ENCODE measurements around the gene FOXA3.

Gene FOXA3

DNA sequence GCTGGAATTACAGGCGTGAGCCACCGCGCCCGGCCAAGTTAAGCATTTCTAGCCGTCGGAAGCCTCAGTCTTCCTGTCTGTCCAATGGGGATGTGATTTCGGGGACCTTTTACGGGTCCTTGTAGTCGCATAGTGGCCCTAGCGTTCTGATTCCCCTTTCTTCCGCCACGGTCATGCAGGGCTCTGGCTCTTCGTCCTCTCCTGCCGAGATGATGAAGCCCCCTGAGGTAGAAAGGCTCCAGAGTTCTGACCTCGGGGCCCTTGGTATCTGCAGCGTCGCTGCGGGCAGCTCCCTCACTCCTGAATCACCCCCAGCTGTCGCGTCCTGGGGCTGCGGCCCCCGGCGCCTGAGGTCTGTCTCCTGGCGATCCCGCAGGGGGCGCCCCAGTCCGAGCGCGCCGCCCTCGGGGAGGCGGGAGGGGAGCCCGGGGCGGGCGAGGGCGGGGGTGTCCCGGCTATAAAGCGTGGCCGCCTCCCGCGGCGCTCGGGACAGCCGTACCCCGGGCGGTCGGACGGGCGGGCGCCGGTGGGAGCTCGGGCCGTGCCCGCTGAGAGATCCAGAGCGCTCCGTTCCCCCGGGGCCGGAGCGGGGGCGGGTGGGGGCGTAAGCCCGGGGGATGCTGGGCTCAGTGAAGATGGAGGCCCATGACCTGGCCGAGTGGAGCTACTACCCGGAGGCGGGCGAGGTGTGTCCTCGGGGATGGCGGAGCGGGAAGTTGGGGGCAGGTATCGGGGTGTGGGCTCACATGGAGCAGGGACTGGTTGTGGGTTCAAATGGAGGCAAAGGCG is at the start of gene FOXA3:
TSS of gene FOXA3 (plus strand) at position 487 of the 789 bp plus-strand sequence. CDS start at position 618, 131 bp downstream.
- peak; percentile 23 for DNase-seq (ENCODE audit: low spot score)

DNA sequence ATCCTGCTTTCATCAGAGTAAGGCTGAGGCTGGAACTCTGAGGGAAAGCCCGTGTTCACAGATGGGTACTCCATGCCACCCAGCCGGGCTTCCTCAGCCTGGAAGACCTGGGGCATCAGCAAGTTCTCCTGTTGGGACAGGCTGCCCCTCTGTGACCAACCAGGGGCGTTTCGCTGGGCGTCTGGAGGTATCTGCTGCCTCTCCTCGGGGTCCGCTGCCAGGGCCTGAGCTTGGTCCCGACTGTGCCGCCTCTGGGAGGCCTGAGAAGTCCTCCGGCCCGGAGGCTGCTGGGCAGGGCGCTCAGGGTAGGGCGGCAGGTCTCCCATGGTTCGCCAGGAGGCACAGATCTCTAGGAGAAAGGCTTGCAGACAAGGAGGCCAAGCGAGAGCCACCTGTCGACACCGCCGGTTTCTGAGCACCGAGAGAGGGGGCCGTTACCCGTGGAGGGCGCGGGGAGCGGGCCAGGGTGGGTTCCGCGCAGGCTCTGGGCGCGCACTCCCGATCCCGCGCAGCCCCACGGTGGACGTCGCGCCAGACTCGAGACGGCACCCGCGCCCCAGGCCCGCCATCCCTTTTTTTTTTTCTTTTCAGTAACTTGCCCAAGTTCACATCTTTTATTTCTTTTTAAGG is 49.2 kb upstream of the FOXA3 start, which contains the start of gene RSPH6A:
TSS of gene RSPH6A (minus strand) at position 458 of the 630 bp plus-strand sequence. CDS start at position 326, 132 bp downstream.
- DNase-seq (ENCODE audit: low spot score): no peak

DNA sequence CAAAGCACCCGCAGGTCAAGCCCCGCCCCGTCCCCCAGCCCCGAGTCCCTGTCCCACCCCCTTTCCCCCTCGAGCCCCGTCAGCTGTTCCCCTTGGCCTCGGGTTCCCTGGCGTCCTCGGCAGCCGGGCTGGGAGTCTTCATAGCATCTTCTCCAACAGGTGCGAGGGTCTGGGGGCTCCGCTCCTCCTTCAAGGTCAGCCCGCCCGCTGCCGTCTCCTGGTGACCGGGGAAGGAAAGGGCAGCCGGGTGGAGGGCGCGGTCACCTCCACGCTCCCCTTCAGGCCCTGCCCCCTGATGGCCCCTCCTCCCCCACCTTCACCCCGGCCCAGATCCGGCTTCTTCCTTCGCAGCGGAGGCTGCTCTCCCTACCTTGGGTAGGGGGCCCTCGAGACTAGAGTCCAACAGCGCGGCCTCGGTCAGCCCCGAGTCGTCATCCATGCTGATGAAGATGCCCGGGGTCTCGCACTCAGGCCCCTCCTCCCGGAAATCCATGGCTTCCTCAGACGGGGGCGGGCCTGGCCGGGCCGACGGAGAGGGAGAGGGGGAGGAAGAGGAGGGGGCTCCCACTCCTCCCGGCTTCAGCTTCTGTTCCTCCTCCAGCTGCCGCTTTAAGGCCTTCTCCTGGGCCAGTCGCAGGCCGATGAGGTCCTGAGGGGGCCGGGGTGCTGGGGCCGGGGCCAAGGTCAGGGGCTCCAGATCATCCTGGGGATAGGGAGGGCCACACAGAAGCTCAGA is 48.5 kb upstream of the FOXA3 start:
- DNase-seq (ENCODE audit: low spot score): no peak

DNA sequence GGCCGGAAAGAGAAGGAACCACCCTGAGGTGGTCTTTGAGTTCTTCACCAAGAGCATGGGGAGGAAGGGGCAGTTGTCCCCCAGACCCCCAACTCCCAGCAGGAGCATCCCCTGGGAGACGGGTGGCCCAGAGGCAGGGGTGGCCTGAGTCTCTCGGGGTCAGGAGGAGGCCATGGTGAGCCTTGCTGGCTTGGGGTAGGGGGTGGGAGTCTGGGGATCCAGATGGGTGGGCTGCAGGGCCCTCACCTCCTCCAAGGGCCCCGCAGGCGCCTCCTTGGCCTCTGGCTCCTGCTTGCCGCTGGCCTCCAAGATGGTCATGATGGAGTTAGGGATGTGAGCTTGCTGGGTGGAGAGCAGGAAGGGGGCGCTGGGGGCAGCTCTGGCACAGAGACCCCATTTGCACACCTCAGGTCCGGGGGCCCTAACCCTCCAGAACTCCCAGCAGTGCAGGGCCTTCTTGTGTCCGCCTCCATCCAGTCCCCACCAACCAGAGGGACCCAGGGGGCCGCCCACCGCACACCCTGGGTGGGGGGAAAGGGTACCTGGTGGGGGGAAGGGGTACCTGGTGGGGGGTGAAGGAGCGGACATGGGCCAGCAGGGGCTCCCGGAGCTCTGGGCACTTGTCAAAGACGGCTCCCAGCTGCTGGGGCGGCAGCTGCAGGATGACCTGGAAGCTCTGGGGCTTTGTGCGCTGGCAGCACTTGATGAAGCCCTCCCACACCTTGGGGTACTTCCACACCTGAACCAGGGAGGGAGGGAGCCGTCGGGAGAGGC is 47.7 kb upstream of the FOXA3 start:
- no peak for DNase-seq (ENCODE audit: low spot score)

DNA sequence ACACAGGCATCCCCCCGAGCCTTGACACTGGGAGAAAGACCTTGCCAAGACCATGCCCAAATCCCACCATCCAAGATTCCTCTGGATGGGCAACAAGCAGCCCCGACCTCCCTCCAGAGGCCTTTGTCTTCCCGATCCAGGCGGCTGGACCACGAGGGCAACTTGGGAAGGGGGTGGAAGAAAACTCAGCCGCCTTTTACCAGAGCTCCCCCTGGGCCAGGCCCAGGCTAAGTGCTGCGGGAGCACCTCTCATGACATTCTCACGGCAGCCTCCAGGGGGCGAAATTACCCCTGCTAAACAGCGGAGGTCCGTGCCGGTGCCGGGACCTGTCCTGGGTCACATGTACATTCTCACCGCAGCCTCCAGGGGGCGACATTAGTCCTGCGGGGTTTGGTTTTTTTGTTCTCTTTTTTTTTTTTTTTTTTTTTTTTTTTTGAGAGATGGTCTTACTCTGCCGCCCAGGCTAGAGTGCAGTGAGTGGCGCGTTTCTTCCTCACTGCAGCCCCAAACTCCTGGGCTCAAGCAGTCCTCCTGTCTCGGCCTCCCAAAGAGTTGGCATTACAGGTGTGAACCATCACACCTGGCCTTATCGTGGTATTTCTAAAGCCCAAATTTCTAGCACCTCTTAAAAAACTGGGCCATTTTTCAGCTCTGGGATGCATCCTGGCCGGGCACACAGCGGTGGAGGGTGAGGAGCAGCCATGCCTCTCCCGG is 47.0 kb upstream of the FOXA3 start:
- DNase-seq (ENCODE audit: low spot score): peak; percentile 95

DNA sequence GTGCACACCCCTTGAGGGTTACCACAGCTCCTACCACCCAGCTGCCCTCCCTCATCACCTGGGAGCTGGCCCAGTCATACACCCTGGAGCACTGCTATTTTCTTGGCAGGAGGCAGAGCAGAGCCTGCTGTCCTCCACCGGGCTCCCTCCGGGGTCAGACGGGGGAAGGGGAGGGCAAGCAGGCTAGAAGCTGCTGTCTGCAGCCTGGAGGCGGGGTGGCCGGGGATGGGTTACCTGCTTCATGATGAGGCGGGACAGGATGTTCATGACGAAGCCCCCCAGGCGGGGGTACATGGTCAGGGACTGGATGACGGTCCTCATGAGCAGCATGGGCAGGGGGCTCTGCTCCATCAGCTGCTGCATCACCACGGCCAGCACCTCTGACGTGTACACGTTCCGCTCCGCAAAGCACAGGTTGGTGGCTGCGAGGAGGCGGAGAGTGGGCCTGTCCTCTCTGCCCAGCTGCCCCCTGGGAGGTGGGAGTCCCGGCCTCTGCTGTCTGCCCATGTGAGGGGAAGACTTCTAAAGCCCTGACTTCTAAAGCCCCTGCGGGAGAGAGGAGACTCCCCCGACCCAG is 46.3 kb upstream of the FOXA3 start:
- no peak for DNase-seq (ENCODE audit: low spot score)

DNA sequence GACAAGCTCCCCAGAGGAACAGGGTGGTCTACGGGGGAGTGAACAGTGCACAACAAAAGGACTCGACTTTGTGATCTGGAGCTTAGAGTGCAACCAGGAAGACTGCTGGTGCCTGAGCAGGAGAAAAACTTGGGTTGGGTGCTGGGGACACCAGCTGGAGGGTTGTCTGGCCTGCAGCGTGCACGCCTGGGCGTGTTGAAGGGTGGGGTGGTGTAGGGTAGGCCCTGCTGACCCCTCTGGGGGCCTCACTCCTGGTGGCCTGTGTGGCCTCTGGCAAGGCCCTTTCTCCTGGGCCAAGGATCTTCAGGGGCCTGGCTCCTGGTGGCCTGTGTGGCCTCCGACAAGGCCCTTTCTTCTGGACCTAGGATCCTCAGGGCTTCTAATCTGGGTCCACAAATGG is 44.4 kb upstream of the FOXA3 start:
- DNase-seq (ENCODE audit: low spot score): no peak

DNA sequence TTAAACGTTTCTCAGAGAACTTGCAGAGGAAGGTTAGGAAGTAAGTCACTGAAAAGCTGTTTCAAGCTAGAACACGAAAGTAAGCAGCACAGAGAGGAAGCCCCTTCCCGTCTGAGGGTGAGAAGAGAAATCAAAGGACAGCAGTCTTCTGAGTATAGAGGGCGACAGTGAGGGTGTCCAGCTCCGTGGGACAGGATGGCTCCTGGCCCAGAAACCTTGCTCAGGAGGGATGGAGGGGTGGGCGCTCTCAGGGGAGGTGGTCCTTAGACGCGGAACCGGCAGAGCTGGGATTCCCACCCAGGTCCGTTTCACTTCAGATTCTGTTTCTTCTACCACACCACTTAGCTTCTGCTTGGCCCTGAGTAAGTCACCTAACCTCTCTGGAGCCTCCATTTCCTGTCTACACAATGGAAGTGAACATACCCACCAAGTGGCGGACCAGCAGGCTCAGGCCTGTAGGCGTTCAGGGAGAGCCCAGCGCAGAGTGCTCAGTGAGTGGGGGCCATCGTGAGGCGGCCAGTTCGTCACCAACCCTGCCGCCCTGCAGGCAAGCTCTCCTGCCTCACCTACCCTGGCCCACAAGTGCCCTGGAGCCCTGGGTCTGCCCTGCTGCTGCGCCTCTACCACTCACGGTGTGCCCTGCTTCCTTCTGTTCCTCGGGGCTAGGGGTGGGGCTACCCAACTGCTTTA is 43.6 kb upstream of the FOXA3 start:
- no peak for DNase-seq (ENCODE audit: low spot score)

DNA sequence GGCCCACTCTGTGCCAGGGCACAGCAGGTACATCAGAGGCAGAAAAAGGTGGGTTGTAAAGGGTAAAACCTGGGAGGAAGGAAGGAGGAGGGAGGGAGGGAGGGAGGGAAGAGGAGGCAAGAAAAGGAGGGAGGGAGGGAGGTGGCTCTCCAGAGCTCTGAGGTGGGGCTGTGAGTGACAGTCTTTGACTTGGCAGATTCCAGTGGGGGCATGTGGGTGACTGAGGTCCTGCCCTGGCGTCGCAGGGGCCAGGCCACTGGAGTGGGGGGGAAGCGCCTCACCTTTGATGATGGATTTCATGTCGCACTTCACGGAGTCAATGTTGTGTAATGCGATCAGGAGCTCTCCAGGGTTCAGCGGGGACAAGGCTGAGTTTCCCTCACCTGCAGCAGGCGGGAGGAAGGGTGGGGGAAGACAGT is 43.0 kb upstream of the FOXA3 start:
- no peak for DNase-seq (ENCODE audit: low spot score)

DNA sequence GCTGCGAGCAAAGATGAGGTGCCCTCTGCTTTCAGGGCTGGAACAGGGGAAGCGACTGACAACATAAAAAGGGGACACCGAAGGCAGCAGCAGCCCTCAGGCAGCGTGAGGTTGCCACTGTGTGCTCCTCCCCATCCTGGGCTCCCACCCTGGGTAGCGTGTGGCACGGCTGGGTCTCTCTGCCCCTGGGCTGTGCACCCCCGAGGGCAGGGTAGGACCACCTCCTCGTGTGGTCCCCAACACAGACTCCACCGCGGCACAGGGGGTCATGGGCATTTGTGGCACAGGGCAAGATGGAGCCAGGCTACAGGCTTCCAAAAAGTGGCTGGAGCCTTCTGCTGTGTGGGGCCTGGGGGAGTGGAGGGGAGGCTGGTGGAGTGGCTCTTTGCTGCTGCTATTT is 42.6 kb upstream of the FOXA3 start:
- no peak for DNase-seq (ENCODE audit: low spot score)

DNA sequence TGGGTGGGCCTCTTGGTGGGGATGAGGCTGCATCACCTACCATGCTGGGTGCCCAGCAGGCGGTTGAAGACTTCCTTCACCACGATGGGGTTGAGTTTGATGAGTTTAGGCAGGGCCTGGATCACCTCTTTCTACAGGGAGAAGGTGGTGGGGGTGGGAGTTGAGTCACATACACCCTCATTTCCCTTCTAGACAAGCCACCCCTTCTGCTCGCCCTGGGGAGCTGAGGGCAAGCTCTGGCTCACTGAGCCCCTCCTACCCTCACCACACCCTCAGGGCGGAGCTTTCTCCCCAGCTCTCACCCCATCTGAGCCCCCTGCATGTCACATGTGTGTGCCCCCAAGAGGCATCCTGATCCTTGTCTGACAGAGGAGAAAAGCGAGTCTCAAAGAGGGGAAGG is 41.4 kb upstream of the FOXA3 start:
- DNase-seq (ENCODE audit: low spot score): no peak

DNA sequence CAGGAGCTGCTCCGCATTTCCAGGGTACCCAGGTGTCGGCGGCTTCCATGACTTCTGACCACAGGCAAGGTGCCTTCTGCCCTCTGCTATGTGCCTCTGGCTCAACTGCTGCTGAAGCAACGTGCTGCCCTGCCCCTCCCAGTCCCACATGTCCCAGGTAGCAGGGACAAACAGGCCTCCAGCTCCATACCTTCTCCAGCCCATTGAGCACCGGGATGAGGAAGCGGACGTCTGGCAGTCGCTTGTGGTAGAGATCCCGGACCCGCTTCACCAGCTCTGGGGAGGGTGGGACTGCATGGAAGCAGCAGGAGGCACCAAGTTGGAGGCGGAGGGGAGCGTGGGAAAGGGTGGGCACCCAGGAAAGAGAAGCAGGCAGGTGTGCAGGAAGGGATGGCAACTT is 40.9 kb upstream of the FOXA3 start:
- no peak for DNase-seq (ENCODE audit: low spot score)

DNA sequence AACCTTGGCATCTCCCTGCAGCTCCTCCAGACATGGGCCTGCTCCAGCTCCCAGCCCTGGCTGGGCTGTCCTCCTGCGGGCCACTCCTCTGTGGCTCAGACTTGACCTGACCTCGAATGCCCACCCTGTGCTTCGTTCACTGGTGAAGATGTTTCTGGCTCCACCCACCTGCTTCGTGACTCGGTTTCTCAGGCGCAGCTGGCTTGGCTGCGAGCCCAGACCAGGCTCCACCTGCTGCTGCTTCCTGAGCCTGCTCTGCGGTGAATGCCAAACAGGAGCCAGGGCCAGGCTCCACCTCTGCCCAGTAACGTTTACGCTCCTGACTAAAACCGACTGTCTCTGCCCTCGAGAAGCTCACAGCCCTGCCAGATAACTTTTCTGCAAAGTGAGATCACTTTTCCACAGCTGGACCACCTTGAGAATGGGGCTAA is 40.1 kb upstream of the FOXA3 start:
- DNase-seq (ENCODE audit: low spot score): no peak

DNA sequence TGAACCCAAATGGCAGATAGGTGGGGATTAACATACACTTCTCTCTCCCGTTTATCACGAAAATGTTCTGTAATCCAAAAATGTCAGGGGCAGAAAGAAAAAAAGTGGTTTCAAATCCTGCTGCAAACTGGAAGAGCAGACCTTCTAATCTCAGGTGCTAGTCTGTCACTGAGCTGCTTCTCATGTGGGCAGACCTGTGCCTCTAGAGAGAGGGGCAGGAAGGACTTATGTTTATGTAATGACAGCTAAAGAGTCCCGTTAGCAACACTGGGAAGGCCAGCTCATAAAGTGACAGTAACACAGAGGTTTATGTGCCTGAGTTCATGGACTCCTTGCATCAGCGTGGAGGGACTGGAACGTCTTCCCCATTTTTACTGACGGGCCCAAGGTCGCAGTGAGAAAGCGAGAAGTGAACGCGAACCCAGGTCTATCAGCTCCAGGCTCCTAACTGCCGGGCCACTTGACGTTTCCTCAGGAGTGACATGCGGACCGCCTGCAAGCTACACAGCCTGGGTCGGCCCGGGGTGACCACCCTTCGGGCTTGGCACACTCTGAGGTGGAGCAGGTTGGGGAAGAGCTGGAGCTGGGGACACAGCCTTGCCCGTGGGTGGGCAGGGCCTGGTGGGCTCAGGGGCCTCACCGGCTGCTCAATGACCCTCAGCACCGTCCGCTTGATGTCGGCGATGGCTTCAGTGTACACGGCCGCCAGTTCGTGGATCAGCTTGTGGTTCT is 39.4 kb upstream of the FOXA3 start:
- no peak for DNase-seq (ENCODE audit: low spot score)

DNA sequence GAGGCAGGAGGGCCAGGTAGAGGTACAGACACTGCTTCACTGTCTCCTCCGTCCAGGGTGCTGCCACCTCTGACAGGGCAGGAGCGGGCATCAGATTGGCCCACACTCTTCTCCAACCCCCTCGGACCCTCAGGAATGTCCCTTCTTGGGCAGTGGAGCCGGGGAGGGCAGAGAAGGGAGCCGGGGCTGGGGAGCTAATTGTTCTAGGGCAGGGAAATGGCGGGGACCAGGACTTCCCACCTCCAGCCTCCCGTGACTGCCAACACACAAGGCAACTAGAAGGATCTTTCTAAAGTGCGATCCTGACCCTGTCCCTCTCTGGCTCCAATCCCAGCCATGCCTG is 38.9 kb upstream of the FOXA3 start:
- no peak for DNase-seq (ENCODE audit: low spot score)

DNA sequence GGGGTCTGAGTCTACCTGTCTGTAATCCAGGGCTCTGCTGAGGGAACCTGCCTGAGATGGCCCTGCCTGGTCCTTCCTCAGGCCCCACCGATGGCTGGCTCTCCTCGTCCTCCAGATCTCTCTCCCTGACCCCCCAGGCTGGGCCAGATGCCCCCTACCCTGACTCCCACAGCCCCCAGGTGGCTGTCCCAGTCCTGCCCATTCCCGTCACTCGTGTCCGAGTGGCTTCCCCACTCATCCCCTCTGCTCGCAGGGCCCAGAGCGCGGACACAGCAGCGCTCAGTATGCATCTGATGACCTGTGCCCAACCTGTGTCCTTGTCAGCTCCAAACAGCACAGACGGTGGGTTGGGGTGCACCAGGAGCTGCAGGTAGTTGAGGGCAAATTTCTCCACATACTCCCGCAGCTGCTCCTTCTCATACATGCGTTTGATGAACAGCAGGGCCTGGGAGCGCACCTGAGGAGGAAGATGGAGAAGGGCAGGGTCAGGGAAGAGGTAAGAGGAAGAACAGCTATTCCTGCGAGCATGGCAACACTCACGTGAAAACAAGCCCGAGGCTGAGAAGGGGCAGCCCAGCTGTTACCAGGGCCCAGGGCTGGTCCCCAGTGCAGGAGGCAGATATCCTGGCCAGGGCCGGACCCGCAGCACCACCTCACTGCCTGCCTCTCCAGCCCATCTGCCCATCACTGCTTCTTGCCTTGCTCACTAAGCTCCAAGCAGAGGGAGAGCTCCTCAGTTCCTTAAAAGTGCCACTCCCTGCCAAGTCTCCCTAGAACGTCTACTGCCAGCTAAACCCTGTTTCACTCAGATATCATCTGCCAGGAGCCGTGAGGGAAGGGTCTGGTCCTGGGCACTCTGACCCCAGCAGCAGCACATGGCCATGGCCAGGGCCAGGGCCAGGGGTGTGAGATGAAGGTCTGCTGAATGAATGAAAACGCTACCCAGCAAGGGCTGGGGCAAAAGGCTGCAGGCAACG is 37.9 kb upstream of the FOXA3 start:
- no peak for DNase-seq (ENCODE audit: low spot score)

DNA sequence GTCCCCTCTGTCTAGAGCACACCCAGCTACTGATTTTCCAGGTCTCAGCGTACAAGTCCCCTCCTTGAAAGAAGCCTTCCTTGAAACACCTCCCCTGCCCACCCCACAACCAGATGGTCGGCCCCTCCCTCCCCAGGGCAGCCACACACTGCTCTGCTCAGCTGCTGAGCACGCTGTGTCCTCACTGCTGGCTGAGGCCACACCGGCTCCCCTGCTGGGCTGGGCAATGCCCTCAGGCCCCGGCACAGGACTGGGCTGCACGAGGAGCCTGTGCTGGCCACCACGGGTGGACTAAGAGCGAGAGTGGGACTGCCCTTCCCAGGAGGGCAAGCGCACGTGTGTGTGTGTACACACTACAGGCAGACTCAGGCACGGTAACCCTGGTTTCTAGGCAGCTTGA is 37.2 kb upstream of the FOXA3 start:
- DNase-seq (ENCODE audit: low spot score): no peak

DNA sequence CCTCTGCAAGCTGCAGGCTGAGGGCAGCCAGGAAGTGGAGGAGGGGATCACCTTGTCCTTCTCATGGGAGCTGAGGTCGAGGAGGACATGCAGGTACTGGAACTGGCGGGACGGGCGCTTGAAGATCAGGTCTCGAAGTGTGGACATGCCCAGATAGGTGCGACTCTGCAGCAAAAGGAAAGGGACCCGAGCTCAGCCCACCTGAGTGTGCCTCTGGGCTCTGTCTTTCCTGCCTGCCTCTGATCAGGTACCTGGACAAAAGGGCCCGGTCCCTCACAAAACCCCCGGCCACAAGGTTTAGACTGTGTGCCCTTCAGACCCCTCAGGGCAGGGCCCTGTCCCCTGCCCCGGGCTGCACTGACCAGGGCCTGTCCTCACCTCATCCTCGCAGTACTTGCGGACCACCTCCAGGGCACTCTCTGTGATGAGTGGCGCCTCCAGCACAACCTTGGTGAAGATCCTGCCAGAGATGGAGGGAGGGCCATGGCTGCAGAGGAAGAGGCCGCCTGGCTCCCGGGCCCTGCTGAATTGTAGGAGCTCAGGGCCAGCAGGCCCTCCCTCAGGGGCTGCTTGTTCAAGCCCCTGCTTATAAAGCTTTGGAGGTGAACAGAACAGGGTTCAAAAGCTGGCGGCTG is 36.5 kb upstream of the FOXA3 start:
- no peak for DNase-seq (ENCODE audit: low spot score)

Data from hematopoietic multipotent progenitor cell treated with erythropoietin and hydrocortisone succinate and interleukin-3 and kit ligand, for 15 days (in vitro differentiated cells).